ENCODE data around the gene RELL1. TPM values are rescaled to one million over a fixed set of nuclear protein-coding genes. Genes with fewer than 3 reads are reported as not detected.

The RELL1 gene
- total and polyA plus RNA-seq, 4 donors = 1.8 to 47.4 (median 20.6) TPM

DNA sequence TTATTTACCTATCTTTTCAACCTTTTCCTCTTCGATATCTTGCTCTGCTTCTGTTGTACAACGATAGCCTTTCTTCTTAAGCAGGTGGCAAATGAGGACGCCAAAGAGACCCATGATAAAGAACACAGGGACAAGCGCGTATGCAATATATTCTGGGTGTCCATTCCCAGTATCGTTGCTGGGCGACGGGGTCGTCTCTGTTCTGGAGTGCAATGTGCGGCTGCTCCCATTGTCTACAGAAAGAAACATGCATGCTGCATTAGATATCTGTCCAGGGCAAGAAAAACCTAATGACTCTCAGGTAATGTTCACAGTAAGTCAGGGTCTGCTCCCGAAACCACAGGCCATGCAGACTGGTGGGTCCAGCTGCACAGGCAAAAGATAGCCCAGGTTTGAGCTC, 36.9 kb downstream of the RELL1 start:
- ATAC-seq (ENCODE audit: insufficient read depth, low FRiP score) = no peak
- H3K27me3 ChIP-seq (ENCODE audit: control insufficient read depth in 3 of 3, insufficient read depth in 3 of 3, low read length in 2 of 3) = no peaks in the 10 kb centered on the region
- H3K9me3 ChIP-seq (ENCODE audit: control insufficient read depth in 4 of 4, insufficient read depth in 3 of 4, low read length in 3 of 4) = no peaks in the 10 kb centered on the region
- TF ChIP-seq, protein P1, sequence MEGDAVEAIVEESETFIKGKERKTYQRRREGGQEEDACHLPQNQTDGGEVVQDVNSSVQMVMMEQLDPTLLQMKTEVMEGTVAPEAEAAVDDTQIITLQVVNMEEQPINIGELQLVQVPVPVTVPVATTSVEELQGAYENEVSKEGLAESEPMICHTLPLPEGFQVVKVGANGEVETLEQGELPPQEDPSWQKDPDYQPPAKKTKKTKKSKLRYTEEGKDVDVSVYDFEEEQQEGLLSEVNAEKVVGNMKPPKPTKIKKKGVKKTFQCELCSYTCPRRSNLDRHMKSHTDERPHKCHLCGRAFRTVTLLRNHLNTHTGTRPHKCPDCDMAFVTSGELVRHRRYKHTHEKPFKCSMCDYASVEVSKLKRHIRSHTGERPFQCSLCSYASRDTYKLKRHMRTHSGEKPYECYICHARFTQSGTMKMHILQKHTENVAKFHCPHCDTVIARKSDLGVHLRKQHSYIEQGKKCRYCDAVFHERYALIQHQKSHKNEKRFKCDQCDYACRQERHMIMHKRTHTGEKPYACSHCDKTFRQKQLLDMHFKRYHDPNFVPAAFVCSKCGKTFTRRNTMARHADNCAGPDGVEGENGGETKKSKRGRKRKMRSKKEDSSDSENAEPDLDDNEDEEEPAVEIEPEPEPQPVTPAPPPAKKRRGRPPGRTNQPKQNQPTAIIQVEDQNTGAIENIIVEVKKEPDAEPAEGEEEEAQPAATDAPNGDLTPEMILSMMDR (IDR thresholded peaks at IDR 0.05; ENCODE audit: control extremely low read depth, extremely low read depth) = no peak
- H3K27ac ChIP-seq (ENCODE audit: low read depth in 1 of 2, low read length in 1 of 2) = no peak overlapping the region
- H3K9ac ChIP-seq (ENCODE audit: insufficient read depth in 1 of 2, low read length in 2 of 2) = no peak overlapping the region
- peaks cover 0 to 3% (median 0%) of the 10 kb centered on the region in 5 donors for H3K4me1 ChIP-seq (ENCODE audit: control insufficient read depth in 5 of 5, insufficient read depth in 5 of 5, low read length in 5 of 5)
- no peak for DNase-seq
- 95 to 98% methylated on average over 11 of the region's 11 CpGs for WGBS, 2 donors
- H3K4me3 ChIP-seq = no peak overlapping the region
- peaks cover 4 to 17% (median 11%) of the 10 kb centered on the region in 4 donors for H3K36me3 ChIP-seq (ENCODE audit: control insufficient read depth in 4 of 4, insufficient read depth in 4 of 4, low read length in 4 of 4)

DNA sequence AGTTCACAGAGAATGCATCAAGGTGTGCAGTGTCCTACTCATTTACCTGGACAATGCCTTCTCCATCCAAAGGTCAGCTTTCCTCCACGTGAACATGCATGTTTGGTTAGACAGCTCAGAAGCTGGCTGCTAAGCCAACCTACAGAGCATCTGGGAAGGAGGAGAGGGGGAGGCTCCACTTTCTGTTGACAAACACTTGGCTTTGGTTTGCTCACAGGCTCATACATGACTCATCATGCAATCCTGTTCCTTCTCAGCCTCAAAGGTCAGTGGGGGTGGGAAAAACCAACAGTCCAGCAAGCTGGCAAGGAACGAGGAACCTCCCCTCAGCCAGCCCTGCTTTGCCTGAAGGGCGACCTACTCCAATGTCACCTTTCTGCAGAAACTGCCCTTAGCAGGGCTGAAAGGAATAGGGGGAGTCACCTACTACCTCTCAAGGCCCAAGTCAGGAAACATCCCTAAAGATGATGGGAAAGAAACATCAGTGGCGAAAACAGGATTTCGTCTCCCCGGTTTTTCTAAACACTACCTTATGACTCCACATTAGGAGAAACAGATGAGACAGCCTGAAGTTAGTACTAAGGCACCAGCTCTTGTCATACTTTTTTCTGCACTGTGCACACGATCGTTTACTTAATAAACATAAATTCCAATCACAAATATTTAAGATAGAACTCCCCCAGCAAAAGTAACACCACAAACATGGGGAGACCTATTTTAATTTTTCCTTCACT, 37.9 kb downstream of the RELL1 start:
- Histone ChIP-seq H3K9me3 (ENCODE audit: control insufficient read depth in 4 of 4, insufficient read depth in 3 of 4, low read length in 3 of 4) (no peaks in the 10 kb centered on the region), H3K36me3 (ENCODE audit: control insufficient read depth in 4 of 4, insufficient read depth in 4 of 4, low read length in 4 of 4) (peaks cover 4 to 17% (median 11%) of the 10 kb centered on the region in 4 donors), H3K9ac (ENCODE audit: insufficient read depth in 1 of 2, low read length in 2 of 2) (no peak overlapping the region), H3K27me3 (ENCODE audit: control insufficient read depth in 3 of 3, insufficient read depth in 3 of 3, low read length in 2 of 3) (no peaks in the 10 kb centered on the region), H3K4me3 (no peak overlapping the region), H3K4me1 (ENCODE audit: control insufficient read depth in 5 of 5, insufficient read depth in 5 of 5, low read length in 5 of 5) (peaks cover 0 to 3% (median 0%) of the 10 kb centered on the region in 5 donors), H3K27ac (ENCODE audit: low read depth in 1 of 2, low read length in 1 of 2) (peak overlapping the region in 1 of 2 donors; percentile 67)
- DNase-seq = peak in 1 of 3 donors; percentile 34
- ATAC-seq (ENCODE audit: insufficient read depth, low FRiP score) = peak; percentile 97
- TF ChIP-seq, protein P1 (IDR thresholded peaks at IDR 0.05; ENCODE audit: control extremely low read depth, extremely low read depth) = no peak
- 70 to 73% methylated on average over 8 of the region's 8 CpGs for WGBS, 2 donors

DNA sequence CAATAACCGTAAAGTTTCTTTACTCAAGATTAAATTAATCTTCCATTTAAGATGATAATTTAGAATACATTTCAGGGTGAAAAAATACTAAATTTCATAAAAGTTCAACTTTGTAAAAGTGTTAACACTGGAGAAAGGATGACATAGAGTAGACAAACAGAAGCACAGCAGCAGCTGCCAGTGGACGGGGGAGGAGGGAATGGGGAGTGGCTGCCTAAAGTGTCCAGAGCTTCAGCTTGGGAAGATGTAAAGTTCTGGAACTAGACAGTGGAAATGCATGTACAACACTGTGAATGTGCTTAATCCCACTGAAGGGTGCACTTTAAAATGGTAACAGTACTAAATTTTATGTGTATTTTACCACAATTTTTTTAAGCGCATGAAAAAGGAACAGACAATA, 39.9 kb downstream of the RELL1 start:
- Histone ChIP-seq H3K9me3 (ENCODE audit: control insufficient read depth in 4 of 4, insufficient read depth in 3 of 4, low read length in 3 of 4) (no peaks in the 10 kb centered on the region), H3K4me1 (ENCODE audit: control insufficient read depth in 5 of 5, insufficient read depth in 5 of 5, low read length in 5 of 5) (peaks cover 0 to 13% (median 0%) of the 10 kb centered on the region in 5 donors), H3K27me3 (ENCODE audit: control insufficient read depth in 3 of 3, insufficient read depth in 3 of 3, low read length in 2 of 3) (no peaks in the 10 kb centered on the region), H3K9ac (ENCODE audit: insufficient read depth in 1 of 2, low read length in 2 of 2) (no peak overlapping the region), H3K36me3 (ENCODE audit: control insufficient read depth in 4 of 4, insufficient read depth in 4 of 4, low read length in 4 of 4) (peaks cover 4 to 17% (median 11%) of the 10 kb centered on the region in 4 donors), H3K4me3 (no peak overlapping the region), H3K27ac (ENCODE audit: low read depth in 1 of 2, low read length in 1 of 2) (no peak overlapping the region)
- DNase-seq = no peak
- no peak for ATAC-seq (ENCODE audit: insufficient read depth, low FRiP score)
- 88 to 94% methylated on average over 3 of the region's 3 CpGs for WGBS, 2 donors
- TF ChIP-seq, protein P1 (IDR thresholded peaks at IDR 0.05; ENCODE audit: control extremely low read depth, extremely low read depth) = no peak

Data from lung (tissue), 12 donors.